GM23248 (cell line): ENCODE data around the gene VAMP7. TPM values are rescaled to one million over a fixed set of nuclear protein-coding genes. Genes with fewer than 3 reads are reported as not detected.
"Not testable (repeated sequence)": the region's sequence is repeated elsewhere in the genome, so short reads cannot be mapped to it uniquely, and the experiment has no call there.

Experiments
- DNase-seq: peaks from one replicate; pipeline ENCODE4 v3.0.0-alpha.2; 2015
- H2AFZ ChIP-seq: fragments of 200-600 bp; sonication (generic); 2 replicates; pipeline ENCODE4 v1.6.1; 2016; ENCODE audit warnings: antibody characterized with exemption
- H3F3A ChIP-seq: fragments of 200-600 bp; sonication (generic); 2 replicates; pipeline ENCODE4 v1.6.1; 2016; ENCODE audit warnings: mild to moderate bottlenecking, antibody characterized with exemption, mixed run types; ENCODE audit not compliant: insufficient read depth
- H3K27ac ChIP-seq: fragments of 200-600 bp; sonication (generic); 2 replicates; pipeline ENCODE4 v1.5.1; 2016; ENCODE audit warnings: mild to moderate bottlenecking
- H3K27me3 ChIP-seq: fragments of 200-600 bp; sonication (generic); replicated peaks from 2 replicates; pipeline ENCODE4 v1.6.1; 2016; ENCODE audit warnings: mild to moderate bottlenecking; ENCODE audit not compliant: insufficient read depth
- H3K36me3 ChIP-seq: fragments of 200-600 bp; sonication (generic); 2 replicates; pipeline ENCODE4 v1.6.1; 2016; ENCODE audit warnings: low read depth, mild to moderate bottlenecking
- H3K4me1 ChIP-seq: fragments of 200-600 bp; sonication (generic); 2 replicates; pipeline ENCODE4 v1.6.1; 2016; ENCODE audit warnings: mild to moderate bottlenecking; ENCODE audit not compliant: insufficient read depth
- H3K4me2 ChIP-seq: fragments of 200-600 bp; sonication (generic); one replicate; pipeline ENCODE4 v1.6.1; 2016; ENCODE audit warnings: mild to moderate bottlenecking; ENCODE audit not compliant: unreplicated experiment
- H3K4me3 ChIP-seq: fragments of 200-600 bp; sonication (generic); 2 replicates; pipeline ENCODE4 v1.5.1; 2016; ENCODE audit warnings: mild to moderate bottlenecking
- H3K79me2 ChIP-seq: fragments of 200-600 bp; sonication (generic); 2 replicates; pipeline ENCODE4 v1.6.1; 2016; ENCODE audit warnings: mild to moderate bottlenecking; ENCODE audit not compliant: insufficient read depth
- H3K9ac ChIP-seq: fragments of 200-600 bp; sonication (generic); 2 replicates; pipeline ENCODE4 v1.6.1; 2016; ENCODE audit warnings: mild to moderate bottlenecking
- H3K9me2 ChIP-seq: fragments of 200-600 bp; sonication (generic); 2 replicates; pipeline ENCODE4 v1.6.1; 2016; ENCODE audit warnings: mixed run types, mild to moderate bottlenecking, moderate library complexity; ENCODE audit not compliant: insufficient read depth
- H3K9me3 ChIP-seq: fragments of 200-600 bp; sonication (generic); one replicate; pipeline ENCODE4 v1.6.1; 2017; ENCODE audit warnings: low read depth
- H4K20me1 ChIP-seq: fragments of 200-600 bp; sonication (generic); 2 replicates; pipeline ENCODE4 v1.6.0; 2016; ENCODE audit not compliant: insufficient read depth
- EZH2 ChIP-seq: fragments of 200-600 bp; sonication (generic); IDR thresholded peaks from 2 replicates; pipeline ENCODE4 v1.6.1; 2018; ENCODE audit warnings: antibody characterized with exemption, mild to moderate bottlenecking; ENCODE audit not compliant: insufficient read depth, poor library complexity, severe bottlenecking
- EZH2phosphoT487 ChIP-seq: fragments of 200-600 bp; sonication (generic); IDR thresholded peaks from 2 replicates; pipeline ENCODE4 v1.6.1; 2018; ENCODE audit warnings: antibody characterized with exemption, moderate library complexity, mild to moderate bottlenecking, low read depth; ENCODE audit not compliant: insufficient read depth
- WGBS, 2 experiments: methylation state at CpG; one replicate each; pipeline ENCODE4 v1.1.6; 2015 to 2017; ENCODE audit warnings: low lambda C conversion rate in 2 of 2, low coverage in 1 of 2; ENCODE audit errors: missing lambda C conversion rate in 2 of 2; 5-methylcytosine and 5-hydroxymethylcytosine counted together
- in situ Hi-C: fragments of 300-500 bp; cut with MboI; formaldehyde crosslinking; loops from 2 replicates; pipeline ENCODE4 v1.15.0; 2020
- polyA plus RNA-seq: library from polyadenylated mRNA; unstranded; fragments of >200 nt; fragmentation: Nextera tagmentation; extraction: Ambion mirVana; gene quantifications from 2 replicates; pipeline ENCODE4 v1.2.1, GENCODE V29; 2016
- total RNA-seq: library from RNA; depleted of rRNA; stranded (reverse); fragments of >200 nt; shearing (Covaris generic); gene quantifications from 2 replicates; pipeline ENCODE4 v1.2.3, GENCODE V29; 2014; rRNA removed

VAMP7 gene
- 47.2 and 56.5 TPM in 2 replicates for total RNA-seq
- polyA plus RNA-seq, result 62.3 and 64.6 TPM in 2 replicates

GRCh38 chrX:155881158-155881993 is at the start of gene VAMP7:
TSS of gene VAMP7 (plus strand) at chrX:155881345. CDS start at chrX:155889467, 8,122 bp downstream.
- Histone ChIP-seq H2AFZ (peak within 1 kb of the TSS; percentile 95), H3K27me3 (no peaks in the 10 kb centered on the region), H3K9me3 (no peaks in the 10 kb centered on the region), H3K9me2 (no peaks in the 10 kb centered on the region), H3K36me3 (no peaks in the 10 kb centered on the region), H3K4me2 (peak within 1 kb of the TSS; percentile 78), H3K9ac (peak within 1 kb of the TSS; percentile 91), H3K4me3 (peak within 1 kb of the TSS; percentile 79), H3K27ac (peak within 1 kb of the TSS; percentile 74), H3F3A (no peaks in the 10 kb centered on the region), H3K79me2 (peaks cover 51% of the 10 kb centered on the region), H4K20me1 (no peaks in the 10 kb centered on the region; the same call in 1 of the 2 replicates), H3K4me1 (peaks cover 5% of the 10 kb centered on the region; the same call in 1 of the 2 replicates)
- DNase-seq, result peak; percentile 93
- TF ChIP-seq EZH2 (no peak), EZH2phosphoT487 (no peak)
- 13 to 22% methylated on average over 38 to 48 of the region's 48 CpGs for WGBS, 2 experiments
- in situ Hi-C loops, result no loop called here

GRCh38 chrX:155841232-155841631 is 39.9 kb upstream of the VAMP7 start:
- no peak overlapping the region for H3K27ac ChIP-seq
- 65 to 71% methylated on average over 3 of the region's 3 CpGs for WGBS, 2 experiments

DNA sequence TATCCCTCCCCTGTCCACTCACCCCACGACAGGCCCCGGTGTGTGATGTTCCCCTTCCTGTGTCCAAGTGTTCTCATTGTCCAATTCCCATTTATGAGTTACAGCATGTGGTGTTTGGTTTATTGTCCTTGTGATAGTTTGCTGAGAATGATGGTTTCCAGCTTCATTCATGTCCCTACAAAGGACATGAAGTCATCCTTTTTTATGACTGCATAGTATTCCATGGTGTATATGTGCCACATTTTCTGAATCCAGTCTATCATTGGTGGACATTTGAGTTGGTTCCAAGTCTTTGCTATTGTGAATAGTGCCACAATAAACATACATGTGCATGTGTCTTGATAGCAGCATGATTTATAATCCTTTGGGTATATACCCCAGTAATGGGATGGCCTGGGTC is 29.4 kb upstream of the VAMP7 start:
- H3K9ac ChIP-seq, H3K79me2 ChIP-seq, H3K4me3 ChIP-seq, H3K4me1 ChIP-seq, H3F3A ChIP-seq, H3K4me2 ChIP-seq, H4K20me1 ChIP-seq, in situ Hi-C loops, H2AFZ ChIP-seq, H3K9me3 ChIP-seq, DNase-seq, H3K36me3 ChIP-seq, H3K27ac ChIP-seq, H3K9me2 ChIP-seq, H3K27me3 ChIP-seq: not testable (repeated sequence)
- WGBS, 2 experiments, result 59 to 82% methylated on average over 2 of the region's 2 CpGs

More at GRCh38 chrX:155841232-155841631, 39.9 kb upstream of the VAMP7 start:
- Histone ChIP-seq H3F3A (no peaks in the 10 kb centered on the region), H3K9me2 (no peaks in the 10 kb centered on the region), H3K9me3 (no peaks in the 10 kb centered on the region), H3K4me2 (no peak overlapping the region), H3K4me1 (no peaks in the 10 kb centered on the region), H3K79me2 (no peaks in the 10 kb centered on the region), H4K20me1 (no peaks in the 10 kb centered on the region), H3K36me3 (no peaks in the 10 kb centered on the region), H2AFZ (no peak overlapping the region), H3K27me3 (no peaks in the 10 kb centered on the region), H3K4me3 (no peak overlapping the region), H3K9ac (no peak overlapping the region)
- TF ChIP-seq EZH2 (no peak), EZH2phosphoT487 (no peak)
- DNase-seq, result peak; percentile 1
- in situ Hi-C loops, result no loop called here

GRCh38 chrX:155857561-155857960 is 23.6 kb upstream of the VAMP7 start:
- no peaks in the 10 kb centered on the region for H4K20me1 ChIP-seq
- H3K4me1 ChIP-seq, result no peaks in the 10 kb centered on the region
- 0 to 3% methylated on average over 1 of the region's 1 CpG for WGBS, 2 experiments
- no peak overlapping the region for H3K27ac ChIP-seq
- H3K4me3 ChIP-seq, result no peak overlapping the region
- in situ Hi-C loops, result no loop called here
- no peaks in the 10 kb centered on the region for H3K27me3 ChIP-seq
- H3K9ac ChIP-seq, result no peak overlapping the region
- DNase-seq, result peak; percentile 18
- no peaks in the 10 kb centered on the region for H3K36me3 ChIP-seq
- H2AFZ ChIP-seq, result no peak overlapping the region
- no peaks in the 10 kb centered on the region for H3K9me2 ChIP-seq
- no peak for TF ChIP-seq EZH2
- no peak for TF ChIP-seq EZH2phosphoT487
- H3K79me2 ChIP-seq, result no peaks in the 10 kb centered on the region
- H3F3A ChIP-seq, result no peaks in the 10 kb centered on the region
- H3K4me2 ChIP-seq, result no peak overlapping the region
- H3K9me3 ChIP-seq, result no peaks in the 10 kb centered on the region
